GM19193 (cell line): ENCODE data around the gene ZDHHC7.

Experiments used
- POLR2A ChIP-seq: IDR thresholded peaks from 4 replicates; pipeline ENCODE4 v1.6.1; 2011; ENCODE audit not compliant: insufficient read depth, insufficient read length; ENCODE audit errors: extremely low read depth

Gene ZDHHC7

GRCh38 chr16:84953190-84953746, 58.1 kb downstream of the ZDHHC7 start:
- TF ChIP-seq POLR2A: no peak

- no peak for TF ChIP-seq POLR2A
These were observed 58.8 kb downstream of the ZDHHC7 start for GRCh38 chr16:84952335-84953189.

GRCh38 chr16:84950906-84951305, 60.4 kb downstream of the ZDHHC7 start:
- no peak for TF ChIP-seq POLR2A

GRCh38 chr16:84949772-84950436, 61.4 kb downstream of the ZDHHC7 start:
- TF ChIP-seq POLR2A: no peak

- TF ChIP-seq POLR2A: no peak
These were observed 62.3 kb downstream of the ZDHHC7 start for GRCh38 chr16:84948851-84949610.

GRCh38 chr16:84947996-84948850, 63.1 kb downstream of the ZDHHC7 start:
- no peak for TF ChIP-seq POLR2A

- TF ChIP-seq POLR2A: no peak
These were observed 64.3 kb downstream of the ZDHHC7 start for GRCh38 chr16:84947022-84947421.

GRCh38 chr16:84943620-84944019, 67.7 kb downstream of the ZDHHC7 start:
- no peak for TF ChIP-seq POLR2A

GRCh38 chr16:84942786-84943185, 68.5 kb downstream of the ZDHHC7 start:
- TF ChIP-seq POLR2A: no peak

GRCh38 chr16:84941921-84942320, 69.4 kb downstream of the ZDHHC7 start:
- no peak for TF ChIP-seq POLR2A

GRCh38 chr16:84940670-84941551, 70.4 kb downstream of the ZDHHC7 start:
- TF ChIP-seq POLR2A: no peak

GRCh38 chr16:84937196-84938005, 73.9 kb downstream of the ZDHHC7 start:
- no peak for TF ChIP-seq POLR2A
